Right ventricle myocardium superior (tissue), 1 donor: ENCODE measurements around the gene APLP1. TPM values are rescaled to one million over a fixed set of nuclear protein-coding genes. Genes with fewer than 3 reads are reported as not detected.
"Not testable (repeated sequence)": the region's sequence is repeated elsewhere in the genome, so short reads cannot be mapped to it uniquely, and the experiment has no call there.

Experiments used
- ATAC-seq: fragments of 200-7000 bp; cut with Tn5 transposase; one replicate; pipeline ENCODE4 v1.9.1; 2020; ENCODE audit warnings: mild to moderate bottlenecking; ENCODE audit not compliant: poor library complexity
- DNase-seq: peaks from one replicate; pipeline ENCODE4 v3.0.0-alpha.2; 2020
- intact Hi-C: fragments of 100-400 bp; cut with DNase I; formaldehyde crosslinking; loops from one replicate; pipeline ENCODE4 v1.11.2; 2022
- total RNA-seq: library from RNA; stranded (reverse); fragmentation: NEBNext Ultra II Directional; extraction: Animal tissue kit (Norgen Biotek cat#: 25700); gene quantifications from one replicate; pipeline ENCODE4 v1.2.1, GENCODE V29; 2021
- donor health status: DM: no; HTN: yes; CAD: no; lungs with severe emphysema.

The APLP1 gene
- total RNA-seq, 1 donor from 2014 or later = 17.8 TPM

- DNase-seq (no peak), ATAC-seq (no peak)
- intact Hi-C loops = no loop called here
Observed at GRCh38 chr19:35871611-35872010, 3.2 kb downstream of the APLP1 start.

GRCh38 chr19:35872180-35872579 lies 3.8 kb downstream of the APLP1 start:
- DNase-seq = no peak
- intact Hi-C loops = no loop called here
- ATAC-seq = no peak

GRCh38 chr19:35874392-35874930 lies 6.1 kb downstream of the APLP1 start:
- no peak for DNase-seq
- no peak for ATAC-seq
- intact Hi-C loops = no loop called here

GRCh38 chr19:35879068-35879467 lies 10.7 kb downstream of the APLP1 start:
- intact Hi-C loops = no loop called here
- DNase-seq = no peak
- no peak for ATAC-seq

GRCh38 chr19:35879770-35880317 lies 11.5 kb downstream of the APLP1 start:
- ATAC-seq (peak; percentile 98), DNase-seq (peak; percentile 96)
- intact Hi-C loops = loop anchor here (5.0 kb wide), 1 partner anchor 52 kb away; no protein-coding TSS in a partner anchor

DNA sequence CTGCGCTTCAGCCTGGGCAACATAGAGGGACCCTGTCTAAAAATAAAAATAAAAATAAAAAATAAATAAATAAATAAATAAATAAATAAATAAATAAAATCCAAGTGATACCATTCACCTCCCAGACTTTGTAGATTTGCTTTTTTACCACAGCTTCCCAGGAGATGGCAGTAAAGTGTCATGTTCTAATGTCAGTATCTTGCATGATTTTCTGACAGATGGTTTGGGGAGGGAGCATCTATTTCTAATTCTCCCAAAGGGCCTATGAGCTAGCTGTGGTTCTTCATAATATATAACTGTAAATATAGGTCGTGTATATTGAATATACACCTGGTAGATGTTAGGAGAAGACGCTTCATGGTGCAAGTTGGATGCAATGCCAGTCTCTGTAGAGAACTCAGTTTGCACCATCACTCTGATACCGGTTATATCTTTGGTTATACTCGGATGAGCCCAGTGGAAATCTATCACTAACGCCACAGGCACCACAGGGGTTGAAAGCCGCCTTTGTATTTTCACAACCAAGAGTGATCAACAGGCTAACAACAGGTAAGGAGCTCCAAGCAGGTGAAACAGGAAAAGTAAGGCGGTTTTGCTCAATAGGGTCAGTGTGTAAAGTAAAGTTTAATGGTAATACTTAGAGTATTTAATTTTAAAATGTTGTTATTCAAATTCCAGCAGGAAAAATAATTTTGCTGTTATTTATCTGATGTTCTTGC lies 13.9 kb downstream of the APLP1 start:
- ATAC-seq (peak; percentile 44), DNase-seq (no peak)
- intact Hi-C loops = loop anchor here (5.0 kb wide), 1 partner anchor 50 kb away; no protein-coding TSS in a partner anchor

GRCh38 chr19:35883882-35884281 lies 15.5 kb downstream of the APLP1 start:
- intact Hi-C loops = loop anchor here (5.0 kb wide), 1 partner anchor 48 kb away; no protein-coding TSS in a partner anchor
- ATAC-seq (no peak), DNase-seq (no peak)

DNA sequence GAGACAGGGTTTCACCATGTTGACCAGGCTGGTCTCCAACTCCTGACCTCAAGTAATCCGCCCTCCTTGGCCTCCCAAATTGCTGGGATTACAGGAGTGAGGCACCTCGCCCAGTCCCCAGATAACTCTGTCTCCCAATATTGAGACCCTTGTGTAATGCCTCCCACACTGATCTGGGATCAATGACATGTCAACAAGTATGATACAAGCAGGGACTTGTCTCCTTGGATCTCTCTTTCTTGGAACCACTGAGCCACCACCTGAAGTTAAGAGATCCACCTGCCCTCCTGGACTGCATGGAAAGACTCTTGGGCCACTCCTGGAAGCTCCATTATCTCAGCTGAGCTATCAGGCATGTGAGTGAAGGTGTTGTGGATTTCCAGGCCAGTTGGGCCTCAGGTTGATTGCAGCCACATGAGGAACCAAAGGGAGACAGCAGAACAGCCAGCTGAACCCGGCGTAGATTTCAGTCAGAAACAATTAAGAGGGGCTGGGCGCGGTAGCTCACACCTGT lies 16.9 kb downstream of the APLP1 start:
- intact Hi-C loops = no loop called here
- ATAC-seq (no peak), DNase-seq (no peak)

DNA sequence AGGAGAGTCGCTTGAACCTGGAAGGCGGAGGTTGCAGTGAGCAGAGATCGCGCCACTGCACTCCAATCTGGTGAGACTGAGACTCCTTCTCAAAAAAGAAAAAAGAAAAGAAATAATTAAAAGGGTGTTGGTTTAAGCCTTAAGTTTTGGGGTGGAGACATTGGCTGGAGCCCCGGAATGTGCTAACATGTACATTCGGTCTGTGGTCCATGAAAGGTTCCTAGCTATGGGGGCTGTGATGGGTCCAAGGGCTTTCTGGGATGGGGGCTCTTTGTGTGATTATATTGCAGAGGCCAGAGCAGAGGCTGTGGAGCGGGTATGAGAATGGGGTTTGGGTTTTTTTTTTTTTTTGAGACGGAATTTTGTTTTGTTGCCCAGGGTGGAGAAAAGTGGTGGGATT lies 17.5 kb downstream of the APLP1 start:
- intact Hi-C loops = no loop called here
- ATAC-seq (no peak), DNase-seq (no peak)

DNA sequence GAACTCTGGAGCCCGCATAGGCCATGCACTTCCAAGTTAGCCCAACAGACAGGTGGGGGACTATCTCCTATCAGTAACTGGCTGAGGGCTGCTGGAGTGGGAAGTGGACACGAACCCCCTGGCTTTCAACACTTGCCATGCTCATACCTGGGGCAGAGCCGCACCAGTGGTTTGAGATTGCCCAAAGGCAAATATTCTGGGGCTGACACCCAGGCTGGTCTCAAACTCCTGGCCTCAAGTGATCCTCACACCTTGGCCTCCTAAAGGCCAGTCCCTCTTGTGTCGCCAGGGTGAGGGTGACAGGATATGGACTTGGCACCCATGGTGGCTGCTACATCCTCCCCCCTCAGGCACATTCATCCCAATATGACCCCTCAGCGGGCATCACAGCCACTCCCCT lies 18.8 kb downstream of the APLP1 start:
- ATAC-seq = no peak
- no peak for DNase-seq
- intact Hi-C loops = no loop called here

DNA sequence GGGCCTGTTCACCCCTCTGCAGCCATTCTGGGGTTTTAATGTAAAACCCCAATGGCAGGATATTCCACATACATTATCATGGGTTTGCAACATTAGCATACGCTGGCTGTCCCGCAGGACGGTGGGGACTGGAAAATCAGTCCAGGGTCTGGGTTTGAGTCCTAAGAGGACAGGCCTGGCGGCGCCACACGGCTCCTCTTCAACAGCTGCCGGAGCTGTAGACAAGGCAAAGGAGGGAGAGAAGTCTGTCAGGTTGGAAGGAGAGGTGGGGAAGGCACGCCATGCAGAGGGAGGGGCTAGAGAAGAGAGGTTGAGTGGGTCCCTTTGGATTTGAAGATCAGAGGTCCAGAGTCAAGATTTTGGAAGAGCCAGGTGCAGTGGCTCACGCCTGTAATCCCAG lies 20.0 kb downstream of the APLP1 start:
- no peak for ATAC-seq
- intact Hi-C loops = no loop called here
- DNase-seq = no peak

- no peak for ATAC-seq
- no peak for DNase-seq
- intact Hi-C loops = no loop called here
Observed at GRCh38 chr19:35889370-35890112, 21.2 kb downstream of the APLP1 start.

- no peak for DNase-seq
- no peak for ATAC-seq
- intact Hi-C loops = no loop called here
Observed at GRCh38 chr19:35890113-35890650, 21.8 kb downstream of the APLP1 start.

GRCh38 chr19:35891819-35892218 lies 23.4 kb downstream of the APLP1 start:
- intact Hi-C loops, ATAC-seq, DNase-seq: not testable (repeated sequence)

GRCh38 chr19:35894342-35894741 lies 26.0 kb downstream of the APLP1 start:
- DNase-seq (no peak), ATAC-seq (no peak)
- intact Hi-C loops = no loop called here

DNA sequence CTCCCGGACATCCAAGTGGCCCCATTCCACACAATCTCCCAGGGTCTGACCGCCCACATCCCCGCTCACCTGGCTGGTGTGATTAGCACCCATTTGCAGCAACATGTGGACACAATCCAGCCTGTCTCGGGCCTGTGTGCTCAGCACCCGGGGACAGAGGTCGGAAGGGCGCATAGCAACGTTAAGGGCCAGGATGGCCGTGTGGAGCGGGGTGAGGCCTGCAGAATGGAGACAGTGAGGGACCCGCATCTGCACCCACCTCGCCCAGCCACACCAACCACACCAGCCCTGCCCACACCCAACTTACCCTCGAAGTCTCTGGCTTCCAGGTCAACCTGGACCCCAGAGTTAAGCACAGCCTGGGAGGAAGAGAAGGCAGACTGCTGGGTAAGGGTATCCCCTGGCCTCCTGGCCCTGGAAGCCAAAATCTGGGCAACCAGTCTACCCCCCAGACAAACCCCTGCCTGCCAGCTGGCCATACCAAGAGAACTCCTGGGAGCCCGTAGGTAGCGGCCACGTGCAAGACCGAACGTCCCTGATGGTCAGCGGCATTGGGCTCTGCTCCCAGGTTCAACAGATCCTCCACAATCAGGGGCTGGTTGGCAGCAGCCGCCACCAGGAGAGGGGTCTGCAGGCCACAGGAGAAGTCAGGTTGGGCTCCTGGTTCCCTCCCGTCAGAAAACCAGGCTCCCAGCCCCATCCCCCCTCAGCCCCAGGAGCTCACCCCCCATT lies 27.7 kb downstream of the APLP1 start:
- intact Hi-C loops = no loop called here
- no peak for ATAC-seq
- DNase-seq = no peak

DNA sequence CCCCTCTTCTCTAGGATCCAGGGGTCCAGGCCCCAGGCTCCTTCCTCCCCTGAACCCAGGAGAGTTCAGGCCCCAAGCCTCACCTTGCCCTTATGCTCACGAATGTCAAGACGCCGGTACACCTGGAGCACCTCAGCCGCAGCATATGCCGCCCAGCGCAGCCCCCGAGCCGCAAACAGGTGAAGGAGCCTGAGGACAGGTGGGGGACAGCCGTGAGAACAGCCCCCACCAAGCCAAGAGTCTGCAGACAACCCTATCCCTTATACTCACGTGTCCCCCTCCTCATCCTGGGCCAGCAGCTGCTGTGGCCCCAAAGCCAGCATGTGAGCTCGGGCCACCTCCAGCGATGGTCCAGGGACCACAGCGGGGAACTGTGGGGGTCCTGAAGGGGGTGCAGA lies 28.3 kb downstream of the APLP1 start:
- DNase-seq (no peak), ATAC-seq (no peak)
- intact Hi-C loops = no loop called here

GRCh38 chr19:35897706-35898451 lies 29.5 kb downstream of the APLP1 start:
- ATAC-seq (no peak), DNase-seq (no peak)
- intact Hi-C loops = no loop called here
